ENCODE measurements around the gene PSME3IP1. TPM values are rescaled to one million over a fixed set of nuclear protein-coding genes. Genes with fewer than 3 reads are reported as not detected.

The PSME3IP1 gene
- total RNA-seq, 1 experiment from 2014 or later: 142 TPM

DNA sequence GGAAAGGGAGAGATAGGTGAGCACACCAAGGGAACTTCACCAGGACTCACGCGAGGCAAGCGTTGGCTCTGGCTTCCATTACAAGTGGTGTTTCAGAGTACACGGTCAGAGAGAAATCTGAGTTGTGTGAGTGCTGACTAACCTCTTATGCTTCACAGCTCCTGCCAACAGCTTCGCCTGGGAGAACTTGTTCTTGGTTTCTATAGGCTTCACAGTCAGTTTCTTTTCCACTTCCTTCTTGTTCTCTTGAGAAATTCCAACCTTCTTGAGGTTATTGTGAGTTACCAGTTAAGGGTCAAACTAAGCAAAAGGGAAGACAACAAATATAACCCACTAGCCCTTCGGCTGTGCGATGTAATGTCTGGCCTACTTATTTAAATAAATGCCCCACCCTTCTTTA, 18.9 kb downstream of the PSME3IP1 start:
- Histone ChIP-seq H3K36me3 (peaks cover 57% of the 10 kb centered on the region), H3K4me1 (peaks cover 12% of the 10 kb centered on the region), H3K9me3 (replicated peaks) (no peaks in the 10 kb centered on the region), H3K27ac (no peak overlapping the region), H3K4me3 (no peak overlapping the region), H3K27me3 (no peaks in the 10 kb centered on the region)
- DNase-seq: no peak

DNA sequence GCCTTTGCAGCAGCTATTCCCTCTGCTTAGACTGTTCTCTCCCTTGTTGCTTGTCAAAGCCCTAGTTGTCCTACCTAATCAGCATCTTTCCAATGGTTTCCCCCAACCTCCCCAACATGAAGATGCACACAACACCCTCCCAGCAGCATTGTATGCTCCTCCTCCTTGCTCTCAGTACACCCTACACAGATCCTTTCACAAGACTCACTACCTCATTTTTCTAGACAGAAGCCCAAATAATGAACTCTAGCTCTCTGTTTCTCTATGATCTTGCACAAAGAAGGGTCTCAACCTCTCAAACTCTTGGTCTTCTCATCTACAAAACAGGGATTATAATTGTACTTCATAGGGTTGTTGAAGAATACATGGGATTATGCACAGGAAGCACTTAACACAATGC, 19.4 kb downstream of the PSME3IP1 start:
- Histone ChIP-seq H3K27ac (no peak overlapping the region), H3K27me3 (no peaks in the 10 kb centered on the region), H3K4me1 (peaks cover 12% of the 10 kb centered on the region), H3K36me3 (peaks cover 56% of the 10 kb centered on the region), H3K9me3 (replicated peaks) (no peaks in the 10 kb centered on the region), H3K4me3 (no peak overlapping the region)
- no peak for DNase-seq

DNA sequence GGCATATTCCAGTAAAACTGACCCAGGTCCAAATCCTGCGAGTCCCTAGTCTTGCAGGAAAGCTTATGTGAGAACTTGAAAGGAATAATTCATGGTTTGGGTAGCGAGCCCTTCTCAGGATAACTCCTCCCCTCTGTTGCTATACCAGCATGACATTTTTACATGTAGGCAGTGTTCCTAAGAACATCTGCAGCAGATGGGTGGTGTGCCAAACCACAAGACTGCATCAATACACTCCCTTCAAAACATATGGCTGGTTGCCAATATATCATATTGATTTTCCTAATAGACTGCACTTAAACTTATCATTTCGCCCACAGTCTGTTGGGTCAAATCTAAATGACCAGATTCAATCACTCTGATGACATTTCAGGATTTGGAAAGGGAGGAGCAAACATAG, 19.9 kb downstream of the PSME3IP1 start:
- Histone ChIP-seq H3K36me3 (peaks cover 55% of the 10 kb centered on the region), H3K4me1 (peaks cover 12% of the 10 kb centered on the region), H3K9me3 (replicated peaks) (no peaks in the 10 kb centered on the region), H3K4me3 (no peak overlapping the region), H3K27me3 (no peaks in the 10 kb centered on the region), H3K27ac (no peak overlapping the region)
- DNase-seq: no peak

DNA sequence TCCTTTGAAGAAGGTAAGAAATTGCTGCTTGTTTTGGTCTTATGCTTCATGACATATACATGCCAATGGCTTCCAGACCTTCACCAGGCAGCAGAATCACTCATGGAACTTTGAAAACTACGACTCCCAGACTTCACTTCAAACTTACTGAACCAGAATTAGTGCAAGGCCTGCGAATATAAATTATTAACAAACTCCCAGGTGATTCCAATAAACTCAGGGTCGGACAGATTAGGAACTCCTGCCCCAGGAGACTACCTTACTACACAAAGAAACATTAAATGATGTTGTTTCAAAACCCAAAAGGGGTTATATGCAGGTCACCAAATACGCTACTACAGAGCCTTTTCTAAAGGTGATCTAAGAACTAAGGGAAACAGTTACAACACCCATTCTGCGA, 20.4 kb downstream of the PSME3IP1 start:
- no peak for DNase-seq
- Histone ChIP-seq H3K4me1 (peaks cover 12% of the 10 kb centered on the region), H3K27ac (no peak overlapping the region), H3K9me3 (replicated peaks) (no peaks in the 10 kb centered on the region), H3K4me3 (no peak overlapping the region), H3K27me3 (no peaks in the 10 kb centered on the region), H3K36me3 (peaks cover 54% of the 10 kb centered on the region)

DNA sequence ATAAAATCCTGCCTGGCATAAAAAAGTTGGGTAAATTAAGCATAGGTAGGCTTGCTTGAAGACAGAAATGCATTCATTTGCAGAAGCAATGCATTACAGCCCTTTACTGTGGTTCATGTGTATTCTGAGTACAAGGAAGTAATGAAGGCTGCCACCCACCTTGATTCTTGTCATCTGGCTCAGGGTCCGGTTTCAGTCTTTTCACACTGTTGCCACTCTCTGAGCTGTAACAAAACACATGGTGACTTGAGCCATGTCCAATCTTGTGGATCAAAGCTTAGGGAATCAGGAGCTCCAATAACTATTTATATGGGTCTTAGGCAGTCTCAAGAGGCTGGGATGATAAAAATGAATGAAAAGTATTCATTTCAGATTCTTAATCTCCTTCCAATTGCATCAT, 22.0 kb downstream of the PSME3IP1 start:
- Histone ChIP-seq H3K27me3 (no peaks in the 10 kb centered on the region), H3K36me3 (peaks cover 58% of the 10 kb centered on the region), H3K27ac (no peak overlapping the region), H3K9me3 (replicated peaks) (no peaks in the 10 kb centered on the region), H3K4me3 (no peak overlapping the region), H3K4me1 (peaks cover 3% of the 10 kb centered on the region)
- DNase-seq: peak; percentile 27 to 53

DNA sequence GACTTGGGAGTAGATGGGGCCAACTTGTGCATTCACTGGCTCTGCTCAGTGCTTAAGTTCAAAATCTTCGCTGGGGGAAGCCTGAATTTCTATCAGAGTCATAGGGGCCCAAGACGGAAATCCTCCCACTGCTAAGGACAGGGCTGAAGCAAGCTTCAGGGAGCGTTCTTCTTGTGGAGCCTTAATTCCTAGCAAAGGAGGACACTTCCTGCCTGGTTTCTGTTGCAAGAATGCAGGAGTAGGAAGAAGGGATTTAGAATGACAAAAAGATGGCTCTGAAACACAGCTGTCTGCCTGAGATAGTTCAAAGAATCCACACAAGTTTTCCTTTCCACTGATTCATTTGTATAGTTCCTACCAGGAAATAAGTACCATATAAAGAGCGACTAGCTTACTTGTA, 26.4 kb downstream of the PSME3IP1 start:
- H3K36me3 ChIP-seq: peaks cover 65% of the 10 kb centered on the region
- DNase-seq: no peak
- peaks cover 3% of the 10 kb centered on the region for H3K4me1 ChIP-seq
- no peak overlapping the region for H3K4me3 ChIP-seq
- H3K9me3 ChIP-seq (replicated peaks): no peaks in the 10 kb centered on the region
- no peaks in the 10 kb centered on the region for H3K27me3 ChIP-seq
- no peak overlapping the region for H3K27ac ChIP-seq

DNA sequence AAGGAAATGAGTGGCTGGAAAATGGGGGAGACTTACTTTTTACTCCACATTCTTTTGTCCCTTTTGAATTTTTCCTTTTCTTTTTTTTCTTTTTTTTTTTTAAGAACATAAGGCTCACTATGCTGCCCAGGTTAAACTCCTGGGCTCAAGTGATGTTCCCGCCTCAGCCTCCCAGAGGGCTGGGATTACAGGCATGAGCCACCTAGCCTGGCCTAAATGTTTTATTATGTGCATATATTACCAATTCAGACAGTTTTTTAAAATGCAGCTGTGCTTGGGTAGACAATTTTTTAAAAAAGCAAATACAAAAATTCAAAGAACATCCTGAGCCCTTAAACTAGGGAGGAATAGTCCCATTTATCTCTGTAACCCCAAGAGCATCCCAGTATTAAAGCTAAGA, 28.3 kb downstream of the PSME3IP1 start:
- H3K27ac ChIP-seq: no peak overlapping the region
- no peak overlapping the region for H3K4me3 ChIP-seq
- H3K36me3 ChIP-seq: peaks cover 54% of the 10 kb centered on the region
- no peaks in the 10 kb centered on the region for H3K27me3 ChIP-seq
- H3K4me1 ChIP-seq: no peaks in the 10 kb centered on the region
- no peak for DNase-seq
- no peaks in the 10 kb centered on the region for H3K9me3 ChIP-seq (replicated peaks)

DNA sequence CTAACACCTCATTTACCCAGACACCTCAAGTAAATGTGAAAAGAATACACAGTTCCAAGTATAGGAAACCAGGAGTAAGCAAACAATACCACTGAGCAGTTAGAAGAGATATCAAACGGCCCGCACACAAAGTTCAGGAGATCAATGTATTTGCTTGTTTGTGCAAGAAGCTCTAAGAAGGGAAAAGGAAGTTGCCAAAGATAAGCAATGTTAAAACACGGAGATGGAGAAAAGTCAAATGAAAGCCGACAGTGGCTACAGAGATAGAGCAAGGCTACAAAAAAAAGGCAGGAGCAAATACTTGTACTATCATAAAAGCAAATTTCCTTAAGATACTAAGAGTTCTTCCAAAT, 29.5 kb downstream of the PSME3IP1 start:
- Histone ChIP-seq H3K9me3 (replicated peaks) (no peaks in the 10 kb centered on the region), H3K27ac (no peak overlapping the region), H3K4me3 (no peak overlapping the region), H3K36me3 (peaks cover 52% of the 10 kb centered on the region), H3K4me1 (no peaks in the 10 kb centered on the region), H3K27me3 (no peaks in the 10 kb centered on the region)
- DNase-seq: no peak

DNA sequence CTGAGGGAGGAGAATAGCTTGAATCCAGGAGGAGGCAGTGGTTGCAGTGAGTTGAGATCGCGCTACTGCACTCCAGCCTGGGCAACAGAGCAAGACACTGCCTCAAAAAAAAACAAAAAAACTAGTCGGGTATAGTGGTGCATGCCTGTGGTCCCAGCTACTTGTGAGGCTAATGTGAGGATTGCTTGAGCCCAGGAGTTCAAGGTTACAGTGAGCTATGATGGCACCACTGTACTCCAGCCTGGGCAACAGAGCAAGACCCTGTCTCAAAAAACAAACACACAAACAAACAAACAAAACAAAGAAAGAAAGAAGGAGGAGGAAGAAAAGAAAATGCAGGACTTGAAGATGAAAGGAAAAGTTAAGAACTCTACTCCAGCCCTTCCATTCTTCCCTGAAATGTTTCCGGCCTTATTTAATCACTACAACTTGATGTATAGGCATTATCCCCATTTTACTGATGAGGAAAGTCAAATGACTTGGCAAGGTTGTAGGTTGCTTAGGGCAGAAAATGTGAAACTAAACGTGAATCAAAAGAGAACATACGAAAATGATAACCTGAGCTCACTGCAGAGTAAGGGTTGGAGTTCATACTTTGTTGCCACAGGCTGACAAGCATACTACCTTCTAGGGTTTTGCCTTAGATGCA, 30.0 kb downstream of the PSME3IP1 start:
- DNase-seq: no peak
- Histone ChIP-seq H3K9me3 (replicated peaks) (no peaks in the 10 kb centered on the region), H3K27ac (no peak overlapping the region), H3K27me3 (no peaks in the 10 kb centered on the region), H3K4me3 (no peak overlapping the region), H3K36me3 (peaks cover 50% of the 10 kb centered on the region), H3K4me1 (no peaks in the 10 kb centered on the region)

DNA sequence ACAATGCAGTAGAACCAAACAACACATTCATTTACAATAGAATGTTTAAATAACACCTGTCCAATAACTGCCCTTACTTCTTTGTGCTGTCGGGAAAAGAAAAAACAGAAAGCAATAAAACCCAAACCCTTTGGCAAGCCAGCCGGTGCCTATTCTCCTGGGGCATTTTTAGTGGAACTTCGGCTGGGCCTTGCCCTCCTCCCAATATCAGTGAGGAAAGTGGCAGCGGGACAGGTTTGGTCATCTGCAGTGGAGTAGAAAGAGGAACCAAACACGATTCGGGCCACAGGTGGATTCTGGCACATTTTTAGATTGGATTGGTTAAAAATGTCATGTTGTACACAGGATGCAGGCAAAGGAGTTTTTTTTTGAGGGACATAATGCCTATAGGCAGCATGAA, 32.0 kb downstream of the PSME3IP1 start:
- Histone ChIP-seq H3K4me3 (no peak overlapping the region), H3K9me3 (replicated peaks) (no peaks in the 10 kb centered on the region), H3K27ac (no peak overlapping the region), H3K4me1 (no peaks in the 10 kb centered on the region), H3K36me3 (peaks cover 39% of the 10 kb centered on the region), H3K27me3 (no peaks in the 10 kb centered on the region)
- no peak for DNase-seq

DNA sequence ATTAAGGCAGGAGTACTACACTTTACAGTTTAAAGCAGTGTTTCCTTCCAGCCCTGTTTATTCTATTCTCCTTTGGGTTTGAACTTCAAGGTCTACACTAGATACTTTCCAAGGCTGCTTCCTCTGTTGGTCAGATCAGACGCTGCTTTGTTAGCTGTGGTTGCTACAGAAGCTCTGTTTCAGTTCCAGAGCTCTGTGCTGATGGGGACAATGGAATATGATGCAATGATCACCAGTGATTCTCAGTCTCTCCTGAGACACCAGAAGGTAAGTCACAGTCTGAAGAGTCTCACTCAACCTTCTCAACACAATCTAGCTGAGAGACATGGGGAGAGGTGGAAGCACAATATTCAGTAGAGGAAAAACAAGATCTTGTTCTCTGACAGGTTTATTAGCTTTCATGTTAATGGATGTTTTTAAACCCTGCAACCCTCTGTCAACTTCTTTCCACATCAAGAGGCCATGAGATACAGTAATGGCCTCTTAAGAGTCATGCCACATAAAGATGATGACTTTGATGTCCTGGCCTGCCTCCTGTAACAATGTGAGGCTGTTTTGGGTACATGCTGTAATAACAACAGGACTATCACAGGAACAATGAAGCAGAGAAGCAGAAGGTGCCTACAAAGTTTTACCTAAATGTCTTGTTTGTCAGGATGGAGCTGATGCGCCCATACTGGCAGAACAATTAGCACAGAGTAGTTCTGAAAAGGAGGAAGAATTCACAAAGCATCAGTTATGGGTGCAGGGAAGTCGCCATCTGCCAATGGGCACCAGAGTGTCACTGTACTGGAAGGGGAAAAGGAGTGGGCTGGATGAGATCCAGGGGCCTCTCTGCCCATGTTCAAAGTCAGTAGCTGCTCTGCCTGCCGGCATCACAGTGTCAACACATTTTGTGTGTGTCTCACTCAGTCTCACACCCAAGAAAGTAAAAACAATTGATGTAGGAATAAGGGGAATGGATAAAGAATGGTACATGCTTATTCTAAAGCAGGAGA, 33.4 kb downstream of the PSME3IP1 start:
- no peak overlapping the region for H3K4me3 ChIP-seq
- no peak overlapping the region for H3K27ac ChIP-seq
- DNase-seq: no peak
- no peaks in the 10 kb centered on the region for H3K9me3 ChIP-seq (replicated peaks)
- peaks cover 25% of the 10 kb centered on the region for H3K36me3 ChIP-seq
- no peaks in the 10 kb centered on the region for H3K27me3 ChIP-seq
- H3K4me1 ChIP-seq: peaks cover 5% of the 10 kb centered on the region; the same call in 1 of the 2 replicates

DNA sequence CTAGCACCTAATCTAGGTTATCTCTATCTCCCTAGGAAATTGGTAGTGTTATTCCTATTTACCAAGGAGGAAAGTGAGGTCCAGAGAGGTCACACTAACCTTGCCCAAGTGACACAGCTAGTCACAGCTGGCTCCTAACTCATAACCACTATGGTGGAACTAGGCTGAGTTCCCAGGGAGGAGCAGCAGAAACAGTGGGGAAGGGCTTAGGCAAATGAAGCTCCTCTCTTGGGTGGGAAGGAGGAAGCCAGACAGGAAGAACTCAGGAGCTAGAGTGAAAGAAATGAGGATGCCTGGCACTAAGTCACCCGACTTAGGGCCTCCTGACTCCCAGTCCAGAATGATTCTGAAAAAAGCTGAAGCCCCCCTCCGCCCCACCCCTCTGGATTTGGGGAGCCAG, 34.5 kb downstream of the PSME3IP1 start:
- peaks cover 21% of the 10 kb centered on the region for H3K36me3 ChIP-seq
- peaks cover 8% of the 10 kb centered on the region; the same call in 1 of the 2 replicates for H3K4me1 ChIP-seq

DNA sequence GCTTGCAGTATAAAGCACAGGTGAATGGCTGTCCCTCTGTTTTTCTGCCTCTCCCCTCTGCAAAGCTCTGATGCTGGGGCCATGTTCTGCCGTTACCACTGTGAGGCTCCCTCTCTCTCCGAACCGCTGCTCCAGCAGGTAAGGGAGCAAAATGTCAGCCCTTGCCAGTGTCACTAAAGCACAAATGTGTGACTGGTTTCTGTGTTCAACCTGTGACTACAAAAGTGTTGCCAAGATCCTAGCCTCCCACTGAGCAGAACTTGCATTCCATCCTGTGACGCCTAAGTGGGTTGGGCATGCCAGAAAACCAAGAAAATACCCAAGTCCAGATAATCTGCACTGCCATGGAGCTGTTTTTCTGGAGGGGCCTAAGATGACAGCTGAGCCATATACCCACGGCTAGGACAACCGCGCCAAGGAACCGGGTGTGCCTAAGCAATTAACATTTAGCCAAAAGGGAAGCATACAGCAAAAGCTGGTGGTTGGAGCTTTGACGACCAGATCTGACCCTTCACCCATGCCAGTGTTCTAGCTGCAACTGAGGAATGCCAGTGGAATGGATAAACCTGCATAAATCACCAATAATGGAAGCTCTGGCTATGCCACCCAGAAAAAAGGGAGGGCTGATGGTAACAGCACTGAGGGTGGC, 35.0 kb downstream of the PSME3IP1 start:
- Histone ChIP-seq H3K27ac (no peak overlapping the region), H3K27me3 (no peaks in the 10 kb centered on the region), H3K4me3 (no peak overlapping the region), H3K36me3 (peaks cover 16% of the 10 kb centered on the region), H3K9me3 (replicated peaks) (no peaks in the 10 kb centered on the region), H3K4me1 (peaks cover 8% of the 10 kb centered on the region; the same call in 1 of the 2 replicates)
- no peak for DNase-seq

More for the DNA sequence above, 34.5 kb downstream of the PSME3IP1 start:
- Histone ChIP-seq H3K9me3 (replicated peaks) (no peaks in the 10 kb centered on the region), H3K4me3 (no peak overlapping the region), H3K27me3 (no peaks in the 10 kb centered on the region), H3K27ac (no peak overlapping the region)
- no peak for DNase-seq

DNA sequence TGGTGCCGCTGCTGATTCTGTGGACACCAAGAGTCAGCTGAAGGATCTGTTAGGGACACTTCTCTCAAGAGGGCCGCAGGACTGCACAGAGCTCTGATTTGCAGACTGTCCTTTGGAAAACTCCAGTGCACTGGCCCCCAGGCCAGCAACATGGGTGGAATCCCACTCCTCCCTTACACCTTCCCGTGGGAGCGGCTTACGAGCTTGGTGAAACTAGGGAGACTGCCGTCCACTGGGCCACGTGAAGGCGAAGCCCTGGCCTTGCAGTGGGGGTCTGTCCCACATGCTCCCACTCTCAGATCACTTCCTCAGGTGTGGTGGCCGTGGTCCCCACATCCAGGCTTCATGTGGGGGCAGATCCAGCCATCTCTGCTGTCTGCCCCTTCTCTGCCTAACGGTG, 36.4 kb downstream of the PSME3IP1 start:
- Histone ChIP-seq H3K9me3 (replicated peaks) (no peaks in the 10 kb centered on the region), H3K4me1 (peaks cover 8% of the 10 kb centered on the region; the same call in 1 of the 2 replicates), H3K36me3 (peaks cover 11% of the 10 kb centered on the region; the same call in 1 of the 2 replicates), H3K4me3 (no peak overlapping the region), H3K27me3 (no peaks in the 10 kb centered on the region), H3K27ac (no peak overlapping the region)
- no peak for DNase-seq

DNA sequence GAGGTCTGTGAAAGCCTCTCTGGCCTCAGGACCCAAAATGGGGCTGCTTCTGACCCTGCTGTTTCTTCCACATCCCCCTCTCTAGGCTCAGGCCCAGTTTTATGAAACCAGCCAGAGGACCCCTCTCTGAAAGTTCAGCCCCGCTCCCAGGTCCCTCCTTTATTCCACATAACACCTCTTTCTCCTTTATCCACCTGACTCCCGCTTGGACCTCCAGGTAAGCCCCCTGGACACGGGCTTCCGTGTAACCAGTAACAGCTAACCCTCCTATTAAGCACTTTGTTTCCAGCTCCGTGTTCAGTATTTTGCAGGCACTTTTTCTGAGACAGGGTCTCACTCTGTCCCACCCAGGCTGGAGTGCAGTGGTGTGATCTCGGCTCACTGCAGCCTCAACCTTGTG, 37.4 kb downstream of the PSME3IP1 start:
- no peak overlapping the region for H3K27ac ChIP-seq
- no peaks in the 10 kb centered on the region for H3K9me3 ChIP-seq (replicated peaks)
- H3K36me3 ChIP-seq: peaks cover 11% of the 10 kb centered on the region; the same call in 1 of the 2 replicates
- no peak for DNase-seq
- peaks cover 8% of the 10 kb centered on the region; the same call in 1 of the 2 replicates for H3K4me1 ChIP-seq
- no peaks in the 10 kb centered on the region for H3K27me3 ChIP-seq
- H3K4me3 ChIP-seq: no peak overlapping the region
